GM06990 (cell line): ENCODE measurements around the gene MSI2.
"Not testable (repeated sequence)": the region's sequence is repeated elsewhere in the genome, so short reads cannot be mapped to it uniquely, and the experiment has no call there.

ENCODE experiments used
- DNase-seq: peaks from one replicate; pipeline ENCODE4 v3.0.0-alpha.2; 2011; ENCODE audit not compliant: insufficient read length; ENCODE audit errors: extremely low read depth
- H3K27me3 ChIP-seq: replicated peaks from 2 replicates; pipeline ENCODE4 v1.6.0; 2011; ENCODE audit warnings: low read length; ENCODE audit not compliant: control insufficient read depth, insufficient read depth
- H3K36me3 ChIP-seq: 2 replicates; pipeline ENCODE4 v1.5.1; 2011; ENCODE audit warnings: low read length; ENCODE audit not compliant: control insufficient read depth, insufficient read depth
- H3K4me3 ChIP-seq: replicated peaks from 2 replicates; pipeline ENCODE4 v1.5.1; 2011; ENCODE audit warnings: low read depth, mild to moderate bottlenecking, control low read depth, low read length
- TF ChIP-seq, protein P1 (sequence below): IDR thresholded peaks from 2 replicates; pipeline ENCODE4 v1.5.1; 2011; ENCODE audit warnings: low read length, control low read depth, mild to moderate bottlenecking, inconsistent platforms; ENCODE audit not compliant: insufficient read depth, poor library complexity, severe bottlenecking

MSI2 gene

DNA sequence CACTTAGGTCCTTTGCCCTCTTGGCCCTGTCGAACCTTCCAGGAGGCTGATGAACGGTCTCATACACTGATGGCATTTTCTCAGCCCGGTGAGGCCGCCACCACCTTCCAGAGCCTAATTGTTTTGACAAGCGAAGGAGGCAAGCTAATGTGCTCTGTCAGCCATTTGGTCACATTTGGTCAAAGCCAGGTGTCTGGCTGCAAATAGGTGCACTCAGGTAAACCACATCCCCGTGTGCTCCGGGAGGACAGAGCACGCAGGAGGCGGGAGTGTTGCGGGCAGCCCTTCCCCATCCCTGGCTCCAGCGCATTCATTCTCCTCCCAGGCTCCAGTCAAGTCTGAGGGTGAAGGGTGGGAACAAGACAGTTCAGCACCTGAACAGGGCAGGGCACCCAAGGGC, 240.1 kb downstream of the MSI2 start:
- TF ChIP-seq, protein P1, sequence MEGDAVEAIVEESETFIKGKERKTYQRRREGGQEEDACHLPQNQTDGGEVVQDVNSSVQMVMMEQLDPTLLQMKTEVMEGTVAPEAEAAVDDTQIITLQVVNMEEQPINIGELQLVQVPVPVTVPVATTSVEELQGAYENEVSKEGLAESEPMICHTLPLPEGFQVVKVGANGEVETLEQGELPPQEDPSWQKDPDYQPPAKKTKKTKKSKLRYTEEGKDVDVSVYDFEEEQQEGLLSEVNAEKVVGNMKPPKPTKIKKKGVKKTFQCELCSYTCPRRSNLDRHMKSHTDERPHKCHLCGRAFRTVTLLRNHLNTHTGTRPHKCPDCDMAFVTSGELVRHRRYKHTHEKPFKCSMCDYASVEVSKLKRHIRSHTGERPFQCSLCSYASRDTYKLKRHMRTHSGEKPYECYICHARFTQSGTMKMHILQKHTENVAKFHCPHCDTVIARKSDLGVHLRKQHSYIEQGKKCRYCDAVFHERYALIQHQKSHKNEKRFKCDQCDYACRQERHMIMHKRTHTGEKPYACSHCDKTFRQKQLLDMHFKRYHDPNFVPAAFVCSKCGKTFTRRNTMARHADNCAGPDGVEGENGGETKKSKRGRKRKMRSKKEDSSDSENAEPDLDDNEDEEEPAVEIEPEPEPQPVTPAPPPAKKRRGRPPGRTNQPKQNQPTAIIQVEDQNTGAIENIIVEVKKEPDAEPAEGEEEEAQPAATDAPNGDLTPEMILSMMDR = no peak
- no peaks in the 10 kb centered on the region for H3K36me3 ChIP-seq

DNA sequence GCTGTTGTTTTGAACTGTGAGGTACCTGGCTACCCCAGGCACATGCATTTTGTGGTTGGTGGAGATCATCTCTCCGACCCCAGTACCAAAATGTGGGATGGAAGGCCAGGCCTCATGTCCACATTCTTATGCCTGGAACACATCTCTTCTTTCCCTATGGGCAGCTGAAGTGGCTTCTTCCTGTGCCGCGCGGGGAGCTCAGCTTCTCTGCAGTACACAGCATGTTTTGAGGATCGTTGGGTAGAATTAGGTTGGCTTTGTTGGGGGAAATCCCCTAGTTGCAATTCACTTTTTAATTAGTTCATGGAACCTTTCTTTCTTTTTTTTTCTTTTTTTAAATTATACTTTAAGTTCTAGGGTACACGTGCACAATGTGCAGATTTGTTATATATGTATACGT, 242.1 kb downstream of the MSI2 start:
- H3K36me3 ChIP-seq = no peaks in the 10 kb centered on the region
- no peak overlapping the region for H3K4me3 ChIP-seq
- DNase-seq = no peak
- TF ChIP-seq, protein P1 = no peak
- H3K27me3 ChIP-seq = no peaks in the 10 kb centered on the region

More for the DNA sequence above, 240.1 kb downstream of the MSI2 start:
- no peak for DNase-seq
- Histone ChIP-seq H3K27me3 (no peaks in the 10 kb centered on the region), H3K4me3 (no peak overlapping the region)

DNA sequence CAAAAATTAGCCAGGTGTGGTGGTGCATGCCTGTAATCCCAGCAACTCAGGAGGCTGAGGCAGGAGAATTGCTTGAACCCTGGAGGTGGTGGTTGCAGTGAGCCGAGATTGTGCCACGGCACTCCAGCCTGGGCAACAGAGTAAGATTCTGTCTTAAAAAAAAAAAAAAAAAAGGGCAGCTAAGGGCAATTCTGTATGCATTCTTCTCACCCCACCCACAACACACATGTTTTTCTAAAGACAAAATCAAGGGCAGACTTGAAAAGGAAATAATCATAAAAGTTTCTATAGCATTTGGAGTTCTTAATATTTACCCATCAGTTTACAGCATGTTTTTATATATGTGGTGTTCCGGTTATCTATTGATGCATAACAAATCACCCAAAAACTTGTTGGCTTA, 242.9 kb downstream of the MSI2 start:
- not testable (repeated sequence) for DNase-seq, H3K27me3 ChIP-seq, H3K36me3 ChIP-seq, H3K4me3 ChIP-seq

DNA sequence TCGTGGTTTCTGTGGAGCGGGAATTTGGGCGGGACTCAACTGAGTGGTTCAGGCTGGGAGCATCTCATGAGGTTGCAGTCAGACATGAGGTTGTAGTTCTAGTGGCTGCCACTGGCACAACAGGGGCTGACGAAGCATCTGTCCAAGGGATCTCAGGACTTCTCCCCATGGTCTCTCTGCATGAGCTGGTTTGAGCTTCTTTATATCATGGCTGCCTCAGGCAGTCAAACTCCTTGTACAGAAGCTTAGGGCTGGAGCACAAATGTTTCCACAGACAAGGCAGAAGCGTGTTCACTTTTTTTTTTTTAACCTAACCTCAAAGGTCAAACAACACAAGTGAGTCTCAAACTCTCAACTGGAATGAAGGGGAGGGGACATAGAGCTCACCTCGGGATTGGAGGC, 243.3 kb downstream of the MSI2 start:
- Histone ChIP-seq H3K36me3 (no peaks in the 10 kb centered on the region), H3K4me3 (no peak overlapping the region), H3K27me3 (no peaks in the 10 kb centered on the region)
- DNase-seq = no peak
- TF ChIP-seq, protein P1 = no peak

GRCh38 chr17:57501016-57501415, 244.7 kb downstream of the MSI2 start:
- no peak for DNase-seq
- TF ChIP-seq, protein P1 = no peak
- no peaks in the 10 kb centered on the region for H3K27me3 ChIP-seq

DNA sequence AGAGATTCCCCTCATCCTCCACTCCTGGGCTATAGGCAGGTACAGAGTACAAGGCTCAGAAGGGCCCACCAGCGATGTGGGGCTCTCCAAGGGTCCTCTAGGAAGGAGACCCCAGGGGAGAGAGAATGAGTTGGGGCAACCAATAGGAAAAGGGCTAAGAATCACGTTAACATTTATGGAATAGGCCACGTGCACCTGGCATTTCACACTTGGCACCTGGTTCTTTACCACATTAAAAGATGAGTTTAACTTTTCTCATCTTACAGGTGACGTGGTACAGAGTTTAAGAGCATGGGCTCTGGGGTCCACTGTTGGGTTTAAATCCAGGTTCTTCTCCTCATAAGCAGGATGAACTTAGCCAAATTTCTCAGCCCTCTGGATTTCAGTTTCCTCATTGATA, 245.7 kb downstream of the MSI2 start:
- Histone ChIP-seq H3K36me3 (no peaks in the 10 kb centered on the region), H3K4me3 (no peak overlapping the region), H3K27me3 (no peaks in the 10 kb centered on the region)
- TF ChIP-seq, protein P1 = no peak
- DNase-seq = no peak

More at GRCh38 chr17:57501016-57501415, 244.7 kb downstream of the MSI2 start:
- H3K4me3 ChIP-seq = no peak overlapping the region
- H3K36me3 ChIP-seq = no peaks in the 10 kb centered on the region
